ENCODE data around the gene TRHDE. TPM values are rescaled to one million over a fixed set of nuclear protein-coding genes. Genes with fewer than 3 reads are reported as not detected.

The TRHDE gene
- total RNA-seq, 2 experiments from 2014 or later, result not detected

GRCh38 chr12:72311946-72312345 lies 39.8 kb downstream of the TRHDE start:
- ATAC-seq (no peak), DNase-seq (no peak)
- Mint-ChIP-seq H3K27ac (no peak overlapping the region), H3K4me1 (no peaks in the 10 kb centered on the region), H3K4me3 (no peak overlapping the region), H3K36me3 (no peaks in the 10 kb centered on the region), H3K27me3 (no peaks in the 10 kb centered on the region), H3K9me3 (ENCODE audit: low read depth) (no peaks in the 10 kb centered on the region)
- CTCF ChIA-PET, result no interaction called here

GRCh38 chr12:72313806-72314205 lies 41.6 kb downstream of the TRHDE start:
- Mint-ChIP-seq H3K27me3 (no peaks in the 10 kb centered on the region), H3K27ac (no peak overlapping the region)

GRCh38 chr12:72315858-72316257 lies 43.7 kb downstream of the TRHDE start:
- H3K4me1 Mint-ChIP-seq, result no peaks in the 10 kb centered on the region
- DNase-seq (no peak), ATAC-seq (no peak)
- CTCF ChIA-PET, result no interaction called here
- no peak overlapping the region for H3K27ac Mint-ChIP-seq
- H3K27me3 Mint-ChIP-seq, result no peaks in the 10 kb centered on the region
- H3K36me3 Mint-ChIP-seq, result no peaks in the 10 kb centered on the region
- H3K4me3 Mint-ChIP-seq, result no peak overlapping the region
- H3K9me3 Mint-ChIP-seq (ENCODE audit: low read depth), result no peaks in the 10 kb centered on the region

More at GRCh38 chr12:72313806-72314205, 41.6 kb downstream of the TRHDE start:
- CTCF ChIA-PET, result no interaction called here
- DNase-seq (no peak), ATAC-seq (no peak)
- H3K9me3 Mint-ChIP-seq (ENCODE audit: low read depth), result no peaks in the 10 kb centered on the region
- H3K4me1 Mint-ChIP-seq, result no peaks in the 10 kb centered on the region
- no peak overlapping the region for H3K4me3 Mint-ChIP-seq
- no peaks in the 10 kb centered on the region for H3K36me3 Mint-ChIP-seq

GRCh38 chr12:72318341-72318740 lies 46.2 kb downstream of the TRHDE start:
- CTCF ChIA-PET, result no interaction called here
- Mint-ChIP-seq H3K9me3 (ENCODE audit: low read depth) (no peaks in the 10 kb centered on the region), H3K27ac (no peak overlapping the region), H3K4me3 (no peak overlapping the region), H3K36me3 (no peaks in the 10 kb centered on the region), H3K27me3 (no peaks in the 10 kb centered on the region), H3K4me1 (no peaks in the 10 kb centered on the region)
- ATAC-seq, result no peak
- DNase-seq, result no peak

GRCh38 chr12:72323881-72324280 lies 51.7 kb downstream of the TRHDE start:
- no peak overlapping the region for H3K27ac Mint-ChIP-seq
- H3K9me3 Mint-ChIP-seq (ENCODE audit: low read depth), result no peaks in the 10 kb centered on the region
- no peaks in the 10 kb centered on the region for H3K36me3 Mint-ChIP-seq
- no peak for ATAC-seq
- no peaks in the 10 kb centered on the region for H3K27me3 Mint-ChIP-seq
- H3K4me1 Mint-ChIP-seq, result no peaks in the 10 kb centered on the region
- CTCF ChIA-PET, result no interaction called here
- no peak for DNase-seq
- H3K4me3 Mint-ChIP-seq, result no peak overlapping the region

GRCh38 chr12:72330301-72330700 lies 58.1 kb downstream of the TRHDE start:
- H3K4me3 Mint-ChIP-seq, result no peak overlapping the region
- no peak for DNase-seq
- CTCF ChIA-PET, result no interaction called here
- no peak for ATAC-seq
- no peaks in the 10 kb centered on the region for H3K36me3 Mint-ChIP-seq
- no peaks in the 10 kb centered on the region for H3K9me3 Mint-ChIP-seq (ENCODE audit: low read depth)
- H3K4me1 Mint-ChIP-seq, result no peaks in the 10 kb centered on the region
- H3K27me3 Mint-ChIP-seq, result no peaks in the 10 kb centered on the region
- no peak overlapping the region for H3K27ac Mint-ChIP-seq

GRCh38 chr12:72330784-72331183 lies 58.6 kb downstream of the TRHDE start:
- Mint-ChIP-seq H3K27ac (no peak overlapping the region), H3K4me1 (no peaks in the 10 kb centered on the region), H3K9me3 (ENCODE audit: low read depth) (no peaks in the 10 kb centered on the region), H3K27me3 (no peaks in the 10 kb centered on the region), H3K36me3 (no peaks in the 10 kb centered on the region), H3K4me3 (no peak overlapping the region)
- no peak for DNase-seq
- CTCF ChIA-PET, result no interaction called here
- ATAC-seq, result no peak

- no peaks in the 10 kb centered on the region for H3K36me3 Mint-ChIP-seq
- no peaks in the 10 kb centered on the region for H3K9me3 Mint-ChIP-seq (ENCODE audit: low read depth)
- ATAC-seq, result no peak
- H3K4me1 Mint-ChIP-seq, result no peaks in the 10 kb centered on the region
- CTCF ChIA-PET, result no interaction called here
- H3K27ac Mint-ChIP-seq, result no peak overlapping the region
- H3K27me3 Mint-ChIP-seq, result no peaks in the 10 kb centered on the region
- H3K4me3 Mint-ChIP-seq, result no peak overlapping the region
- DNase-seq, result no peak
Measured at GRCh38 chr12:72337382-72337781, 65.2 kb downstream of the TRHDE start.

GRCh38 chr12:72337946-72338345 lies 65.8 kb downstream of the TRHDE start:
- CTCF ChIA-PET, result no interaction called here

GRCh38 chr12:72338437-72338836 lies 66.3 kb downstream of the TRHDE start:
- ATAC-seq (no peak), DNase-seq (no peak)
- CTCF ChIA-PET, result no interaction called here
- no peaks in the 10 kb centered on the region for H3K4me1 Mint-ChIP-seq
- H3K27me3 Mint-ChIP-seq, result no peaks in the 10 kb centered on the region
- H3K27ac Mint-ChIP-seq, result no peak overlapping the region
- no peak overlapping the region for H3K4me3 Mint-ChIP-seq
- no peaks in the 10 kb centered on the region for H3K9me3 Mint-ChIP-seq (ENCODE audit: low read depth)
- H3K36me3 Mint-ChIP-seq, result no peaks in the 10 kb centered on the region

More at GRCh38 chr12:72337946-72338345, 65.8 kb downstream of the TRHDE start:
- Mint-ChIP-seq H3K4me1 (no peaks in the 10 kb centered on the region), H3K27ac (no peak overlapping the region), H3K9me3 (ENCODE audit: low read depth) (no peaks in the 10 kb centered on the region), H3K4me3 (no peak overlapping the region), H3K36me3 (no peaks in the 10 kb centered on the region), H3K27me3 (no peaks in the 10 kb centered on the region)
- ATAC-seq (no peak), DNase-seq (no peak)

- Mint-ChIP-seq H3K36me3 (no peaks in the 10 kb centered on the region), H3K27ac (no peak overlapping the region), H3K27me3 (no peaks in the 10 kb centered on the region), H3K4me1 (no peaks in the 10 kb centered on the region), H3K4me3 (no peak overlapping the region), H3K9me3 (ENCODE audit: low read depth) (no peaks in the 10 kb centered on the region)
- peak; percentile 63 for ATAC-seq
- CTCF ChIA-PET, result no interaction called here
- peak; percentile 58 for DNase-seq
Measured at GRCh38 chr12:72346363-72346944, 74.3 kb downstream of the TRHDE start.

- no peak for DNase-seq
- Mint-ChIP-seq H3K4me3 (no peak overlapping the region), H3K4me1 (no peaks in the 10 kb centered on the region), H3K27ac (no peak overlapping the region), H3K36me3 (no peaks in the 10 kb centered on the region), H3K9me3 (ENCODE audit: low read depth) (no peaks in the 10 kb centered on the region), H3K27me3 (no peaks in the 10 kb centered on the region)
- CTCF ChIA-PET, result no interaction called here
- ATAC-seq, result no peak
Measured at GRCh38 chr12:72349491-72349890, 77.3 kb downstream of the TRHDE start.

GRCh38 chr12:72359416-72359815 lies 87.2 kb downstream of the TRHDE start:
- no peak for DNase-seq
- Mint-ChIP-seq H3K4me3 (no peak overlapping the region), H3K9me3 (ENCODE audit: low read depth) (no peaks in the 10 kb centered on the region), H3K27ac (no peak overlapping the region), H3K4me1 (no peaks in the 10 kb centered on the region), H3K27me3 (no peaks in the 10 kb centered on the region), H3K36me3 (no peaks in the 10 kb centered on the region)
- CTCF ChIA-PET, result no interaction called here
- no peak for ATAC-seq

- CTCF ChIA-PET, result no interaction called here
- H3K4me1 Mint-ChIP-seq, result no peaks in the 10 kb centered on the region
Measured at GRCh38 chr12:72365151-72365550, 93.0 kb downstream of the TRHDE start.

GRCh38 chr12:72366255-72366654 lies 94.1 kb downstream of the TRHDE start:
- Mint-ChIP-seq H3K27ac (no peak overlapping the region), H3K9me3 (ENCODE audit: low read depth) (no peaks in the 10 kb centered on the region), H3K4me3 (no peak overlapping the region), H3K36me3 (no peaks in the 10 kb centered on the region), H3K4me1 (no peaks in the 10 kb centered on the region), H3K27me3 (no peaks in the 10 kb centered on the region)
- DNase-seq (no peak), ATAC-seq (no peak)
- CTCF ChIA-PET, result no interaction called here

More at GRCh38 chr12:72365151-72365550, 93.0 kb downstream of the TRHDE start:
- H3K9me3 Mint-ChIP-seq (ENCODE audit: low read depth), result no peaks in the 10 kb centered on the region
- no peaks in the 10 kb centered on the region for H3K27me3 Mint-ChIP-seq
- H3K27ac Mint-ChIP-seq, result no peak overlapping the region
- no peaks in the 10 kb centered on the region for H3K36me3 Mint-ChIP-seq
- ATAC-seq (no peak), DNase-seq (no peak)
- H3K4me3 Mint-ChIP-seq, result no peak overlapping the region

Data from activated CD8-positive, alpha-beta memory T cell treated with anti-CD3 and anti-CD28 coated beads, Interleukin-2, amount 10 ng/mL, durations not matched to agents 7 days and 5 days (primary cell).